Kidney tubule cell (primary cell): ENCODE measurements around the gene SNX1.

ENCODE experiments used
- DNase-seq: peaks from one replicate; pipeline ENCODE4 v3.0.0-alpha.2; 2018; ENCODE audit warnings: low spot score

Gene SNX1

GRCh38 chr15:64163659-64164362, 68.0 kb downstream of the SNX1 start:
- peak; percentile 59 for DNase-seq

DNA sequence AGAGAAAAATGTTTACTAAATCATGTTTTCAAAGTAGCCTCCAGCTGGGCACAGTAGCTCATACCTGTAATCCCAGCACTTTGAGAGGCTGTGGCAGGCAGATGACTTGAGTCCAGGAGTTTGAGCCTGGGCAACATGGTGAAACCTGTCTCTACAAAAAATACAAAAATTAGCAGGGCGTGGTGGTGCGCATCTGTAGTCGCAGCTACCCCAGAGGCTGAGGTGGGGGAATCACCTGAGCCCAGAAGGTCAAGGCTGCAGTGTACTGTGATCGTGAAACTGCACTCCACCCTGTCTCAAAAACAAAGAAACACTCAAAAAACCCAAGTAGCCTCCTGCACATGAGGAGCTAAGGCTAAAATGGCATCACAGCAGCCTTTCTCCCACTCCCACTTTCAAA, 68.7 kb downstream of the SNX1 start:
- no peak for DNase-seq

- no peak for DNase-seq
These were observed 70.5 kb downstream of the SNX1 start for GRCh38 chr15:64166102-64166890.

DNA sequence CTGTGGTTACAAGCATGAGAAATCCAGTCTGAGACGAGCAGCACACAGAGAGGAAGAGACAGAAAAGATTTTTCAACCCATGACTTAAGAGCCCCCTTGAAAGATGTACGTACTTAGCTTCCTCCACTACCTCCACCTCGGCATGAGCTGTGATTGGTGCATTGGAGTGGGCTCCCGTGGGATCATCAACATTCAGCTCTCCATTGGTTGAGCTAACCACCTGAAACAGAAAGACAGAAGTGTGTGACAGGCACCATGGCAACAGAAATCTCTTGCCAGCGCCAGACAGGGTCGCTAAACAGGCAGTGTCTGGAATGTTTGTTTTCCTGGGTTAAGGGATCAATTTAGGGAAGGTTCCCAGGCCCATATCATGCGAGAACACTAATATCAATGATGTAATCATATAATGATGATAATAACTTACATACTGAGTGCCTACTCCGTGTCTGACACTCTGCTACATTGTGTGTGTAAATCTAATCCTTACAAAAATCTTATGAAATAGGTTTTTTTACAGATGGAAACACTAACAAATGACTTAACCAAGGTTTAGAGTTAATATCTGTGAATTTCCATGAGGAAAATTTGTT, 84.5 kb downstream of the SNX1 start:
- no peak for DNase-seq

DNA sequence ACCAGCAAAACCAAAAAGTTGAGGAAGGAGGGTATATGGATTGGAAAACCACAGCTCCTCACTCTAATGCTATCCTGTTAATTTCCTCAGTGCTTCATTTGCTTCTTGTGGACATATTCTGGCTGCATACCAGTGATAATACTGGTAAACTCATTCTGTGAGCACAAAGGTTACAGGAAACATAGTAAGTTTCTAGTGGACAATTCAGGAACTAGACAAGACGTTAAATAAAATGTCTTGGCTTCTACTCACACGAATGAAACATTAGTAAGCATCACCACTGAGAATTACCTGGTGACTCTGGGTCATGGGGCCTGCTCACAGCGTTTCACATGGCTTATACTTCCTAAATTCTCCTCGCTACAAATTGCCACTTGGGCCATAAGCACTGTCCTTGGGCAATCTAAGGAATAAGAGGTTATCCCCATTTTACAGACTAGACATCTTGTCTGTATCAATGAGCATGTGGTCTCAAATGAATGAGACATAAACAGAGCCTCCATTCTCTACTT, 87.1 kb downstream of the SNX1 start:
- no peak for DNase-seq

GRCh38 chr15:64185146-64185911, 89.5 kb downstream of the SNX1 start:
- no peak for DNase-seq

- no peak for DNase-seq
These were observed 91.8 kb downstream of the SNX1 start for GRCh38 chr15:64187396-64188191.
